ENCODE measurements around the gene ZP2. TPM values are rescaled to one million over a fixed set of nuclear protein-coding genes. Genes with fewer than 3 reads are reported as not detected.
A peak's percentile ranks its signal among the peaks of the same experiment; 100 is the strongest.

Gene ZP2
- total RNA-seq, 1 donor from 2014 or later, result 0.67 TPM

DNA sequence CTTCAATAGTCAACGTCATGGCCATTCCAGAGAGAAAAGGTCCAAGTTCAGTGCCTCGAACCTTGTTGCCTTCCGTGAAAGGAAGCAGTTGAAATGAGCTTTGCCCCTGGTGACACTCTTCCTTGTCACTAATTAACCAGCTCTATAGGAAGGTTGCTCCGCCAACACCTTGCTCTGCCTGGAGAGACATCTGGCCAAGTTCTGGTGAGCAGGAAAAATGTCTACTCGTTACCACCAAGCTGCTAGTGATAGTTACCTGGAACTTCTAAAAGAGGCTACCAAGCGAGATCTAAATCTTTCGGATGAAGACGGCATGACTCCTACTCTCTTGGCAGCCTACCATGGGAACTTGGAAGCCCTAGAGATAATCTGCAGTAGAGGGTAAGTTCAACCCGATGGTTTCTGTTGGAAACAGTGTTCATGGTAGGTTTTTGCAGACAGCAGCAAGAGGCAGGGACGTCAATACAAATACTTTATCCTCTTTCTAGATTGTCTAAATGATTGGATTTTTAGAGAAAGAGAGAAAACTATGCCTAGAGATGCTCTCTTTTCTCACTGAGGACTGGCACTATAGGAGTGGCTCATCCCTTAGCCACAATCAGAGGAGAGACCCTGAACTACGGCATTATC, 22.3 kb upstream of the ZP2 start, which contains the start of gene ANKS4B:
Gene ANKS4B, plus strand, starts transcription at position 179 of the 630 bp plus-strand sequence. Its CDS starts 39 bp downstream, at position 218.
- Histone ChIP-seq H3K36me3 (no peaks in the 10 kb centered on the region), H3K27ac (no peak within 1 kb of the TSS), H3K9me3 (no peaks in the 10 kb centered on the region), H3K4me1 (no peaks in the 10 kb centered on the region), H3K4me3 (no peak within 1 kb of the TSS), H3K27me3 (peaks cover 8% of the 10 kb centered on the region)
- no peak for DNase-seq
- intact Hi-C loops (cut with DNase I), result no loop called here
- ATAC-seq, result no peak
- TF ChIP-seq, protein P1, sequence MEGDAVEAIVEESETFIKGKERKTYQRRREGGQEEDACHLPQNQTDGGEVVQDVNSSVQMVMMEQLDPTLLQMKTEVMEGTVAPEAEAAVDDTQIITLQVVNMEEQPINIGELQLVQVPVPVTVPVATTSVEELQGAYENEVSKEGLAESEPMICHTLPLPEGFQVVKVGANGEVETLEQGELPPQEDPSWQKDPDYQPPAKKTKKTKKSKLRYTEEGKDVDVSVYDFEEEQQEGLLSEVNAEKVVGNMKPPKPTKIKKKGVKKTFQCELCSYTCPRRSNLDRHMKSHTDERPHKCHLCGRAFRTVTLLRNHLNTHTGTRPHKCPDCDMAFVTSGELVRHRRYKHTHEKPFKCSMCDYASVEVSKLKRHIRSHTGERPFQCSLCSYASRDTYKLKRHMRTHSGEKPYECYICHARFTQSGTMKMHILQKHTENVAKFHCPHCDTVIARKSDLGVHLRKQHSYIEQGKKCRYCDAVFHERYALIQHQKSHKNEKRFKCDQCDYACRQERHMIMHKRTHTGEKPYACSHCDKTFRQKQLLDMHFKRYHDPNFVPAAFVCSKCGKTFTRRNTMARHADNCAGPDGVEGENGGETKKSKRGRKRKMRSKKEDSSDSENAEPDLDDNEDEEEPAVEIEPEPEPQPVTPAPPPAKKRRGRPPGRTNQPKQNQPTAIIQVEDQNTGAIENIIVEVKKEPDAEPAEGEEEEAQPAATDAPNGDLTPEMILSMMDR (IDR thresholded peaks at IDR 0.05), result no peak

DNA sequence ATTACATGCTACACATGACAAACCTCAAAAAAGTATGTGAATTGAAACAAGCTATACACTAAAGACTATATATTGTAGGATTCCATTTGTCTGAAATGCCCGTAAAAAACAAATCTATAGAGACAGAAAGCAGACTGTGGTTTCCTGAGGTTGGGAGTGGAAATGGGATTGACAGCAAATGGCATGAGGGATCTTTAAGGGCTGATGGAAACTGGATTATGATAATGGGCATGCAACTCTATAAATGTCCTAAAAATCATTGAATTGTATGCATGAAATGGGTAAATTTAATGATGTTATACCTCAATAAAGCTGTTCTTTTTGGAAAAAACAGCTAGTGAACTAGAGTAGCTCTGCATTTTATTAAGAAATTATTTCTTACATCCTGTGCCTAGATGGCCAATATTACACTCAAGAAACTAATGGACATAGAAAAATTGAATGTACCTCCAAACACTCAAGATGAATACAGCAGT, 21.7 kb upstream of the ZP2 start:
- TF ChIP-seq, protein P1 (IDR thresholded peaks at IDR 0.05), result no peak
- Histone ChIP-seq H3K4me3 (no peak overlapping the region), H3K9me3 (no peaks in the 10 kb centered on the region), H3K27ac (no peak overlapping the region), H3K36me3 (no peaks in the 10 kb centered on the region), H3K4me1 (no peaks in the 10 kb centered on the region), H3K27me3 (peaks cover 8% of the 10 kb centered on the region)
- DNase-seq (no peak), ATAC-seq (no peak)
- intact Hi-C loops (cut with DNase I), result no loop called here

DNA sequence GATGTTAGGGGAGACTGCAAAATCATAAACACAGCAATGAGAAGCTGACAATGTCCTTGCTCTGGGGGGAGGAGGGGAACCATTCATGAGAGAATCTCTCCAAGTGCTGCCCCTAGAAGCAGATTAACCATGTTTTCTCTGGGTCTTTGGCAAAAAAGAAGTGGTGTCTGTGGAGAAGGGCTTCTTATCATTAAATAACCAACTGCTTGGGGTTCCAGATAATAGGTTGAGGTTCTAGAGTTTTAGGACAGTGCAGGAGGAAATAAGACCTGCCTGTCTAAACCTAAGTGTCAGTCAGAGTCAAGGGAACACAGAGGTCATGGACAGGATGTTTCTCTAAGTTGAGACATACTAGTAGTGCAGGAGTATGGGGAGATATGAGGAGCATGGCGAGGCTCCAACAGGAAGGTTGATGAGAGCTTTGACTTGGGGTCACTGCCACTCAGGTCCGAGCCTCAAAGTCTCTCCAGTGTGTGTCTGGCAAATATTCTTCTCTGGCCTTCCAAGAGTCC, 17.0 kb upstream of the ZP2 start:
- no peak overlapping the region for H3K27ac ChIP-seq
- no peak overlapping the region for H3K4me3 ChIP-seq
- no peaks in the 10 kb centered on the region for H3K9me3 ChIP-seq
- no peaks in the 10 kb centered on the region for H3K4me1 ChIP-seq
- peaks cover 8% of the 10 kb centered on the region for H3K27me3 ChIP-seq
- DNase-seq (no peak), ATAC-seq (peak; percentile 53)
- TF ChIP-seq, protein P1 (IDR thresholded peaks at IDR 0.05), result no peak
- no peaks in the 10 kb centered on the region for H3K36me3 ChIP-seq
- intact Hi-C loops (cut with DNase I), result no loop called here

DNA sequence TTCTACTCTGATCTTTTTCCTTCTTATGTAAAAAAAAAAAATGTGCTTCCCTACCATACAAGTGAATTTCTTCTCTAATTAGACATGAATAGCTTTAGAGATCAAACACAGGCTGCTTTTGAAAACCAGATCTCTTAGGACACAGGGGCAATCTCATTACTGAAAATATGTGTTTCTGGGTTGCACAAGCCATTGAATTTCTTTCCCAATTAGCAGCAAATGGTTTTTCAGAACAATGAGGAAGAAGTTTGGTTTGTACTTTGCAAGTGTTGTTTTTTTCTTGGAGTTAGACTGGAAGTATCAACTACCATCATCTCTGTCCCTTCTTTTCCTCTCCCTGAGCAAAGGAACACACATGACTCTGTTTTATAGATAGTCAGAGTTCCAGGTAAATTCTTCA, 16.5 kb upstream of the ZP2 start:
- Histone ChIP-seq H3K4me1 (no peaks in the 10 kb centered on the region), H3K4me3 (no peak overlapping the region), H3K27ac (no peak overlapping the region), H3K27me3 (peaks cover 8% of the 10 kb centered on the region), H3K9me3 (no peaks in the 10 kb centered on the region), H3K36me3 (no peaks in the 10 kb centered on the region)
- intact Hi-C loops (cut with DNase I), result no loop called here
- DNase-seq (no peak), ATAC-seq (no peak)
- TF ChIP-seq, protein P1 (IDR thresholded peaks at IDR 0.05), result no peak

DNA sequence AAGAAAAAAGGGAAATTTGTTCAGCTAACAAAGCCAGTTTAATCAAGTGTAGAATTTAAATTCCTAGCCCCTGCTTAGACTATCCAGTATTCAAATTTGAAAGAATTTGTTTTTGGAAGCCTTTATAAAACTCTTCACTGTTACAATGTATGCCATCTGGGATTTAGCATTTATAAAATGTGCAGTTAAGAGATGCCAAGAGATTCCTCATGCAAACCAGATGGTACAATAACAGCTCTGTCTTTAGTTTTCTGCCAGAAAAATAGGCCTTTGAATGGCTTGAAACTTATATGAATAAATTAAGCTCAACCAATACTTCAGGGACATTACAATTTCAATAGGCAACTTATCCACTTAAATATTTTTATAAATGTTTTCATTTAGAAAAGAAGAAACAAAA, 15.4 kb upstream of the ZP2 start:
- intact Hi-C loops (cut with DNase I), result no loop called here
- ATAC-seq (no peak), DNase-seq (no peak)

More for the DNA sequence above, 15.4 kb upstream of the ZP2 start:
- Histone ChIP-seq H3K4me1 (no peaks in the 10 kb centered on the region), H3K27ac (no peak overlapping the region), H3K36me3 (no peaks in the 10 kb centered on the region), H3K4me3 (no peak overlapping the region), H3K9me3 (no peaks in the 10 kb centered on the region), H3K27me3 (peaks cover 8% of the 10 kb centered on the region)
- TF ChIP-seq, protein P1 (IDR thresholded peaks at IDR 0.05), result no peak
